ENCODE measurements around the gene TNC.
"Not testable (repeated sequence)": the region's sequence is repeated elsewhere in the genome, so short reads cannot be mapped to it uniquely, and the experiment has no call there.

The TNC gene

GRCh38 chr9:115134941-115135340, 17.0 kb upstream of the TNC start:
- DNase-seq = no peak

GRCh38 chr9:115133649-115134048, 15.7 kb upstream of the TNC start:
- no peak for DNase-seq

GRCh38 chr9:115132648-115133047, 14.7 kb upstream of the TNC start:
- DNase-seq = no peak

- no peak for DNase-seq
Observed at GRCh38 chr9:115130176-115130575, 12.2 kb upstream of the TNC start.

- DNase-seq = not testable (repeated sequence)
Observed at GRCh38 chr9:115128726-115129125, 10.8 kb upstream of the TNC start.

GRCh38 chr9:115127191-115127817, 9.3 kb upstream of the TNC start:
- no peak for DNase-seq

- no peak for DNase-seq
Observed at GRCh38 chr9:115126404-115126803, 8.4 kb upstream of the TNC start.

- no peak for DNase-seq
Observed at GRCh38 chr9:115122937-115123336, 5.0 kb upstream of the TNC start.

GRCh38 chr9:115121181-115121580, 3.2 kb upstream of the TNC start:
- DNase-seq = no peak

DNA sequence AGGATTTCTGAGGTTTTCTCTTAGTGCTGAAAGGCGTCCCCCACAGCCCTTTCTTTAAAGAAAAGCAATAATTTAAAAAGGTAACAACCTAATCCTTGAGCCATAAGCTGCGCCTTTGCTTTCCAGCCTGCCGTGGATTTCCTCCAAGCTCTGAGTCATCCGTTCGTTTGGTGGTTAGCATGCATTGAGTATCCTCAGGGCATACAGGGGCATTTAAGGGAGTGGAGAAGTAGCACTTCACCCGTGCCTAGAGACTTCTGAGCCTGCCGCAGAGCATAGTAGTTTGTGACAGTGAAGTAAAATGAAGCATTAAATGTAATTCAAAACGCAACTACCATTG, 892 bp upstream of the TNC start:
- DNase-seq = no peak

DNA sequence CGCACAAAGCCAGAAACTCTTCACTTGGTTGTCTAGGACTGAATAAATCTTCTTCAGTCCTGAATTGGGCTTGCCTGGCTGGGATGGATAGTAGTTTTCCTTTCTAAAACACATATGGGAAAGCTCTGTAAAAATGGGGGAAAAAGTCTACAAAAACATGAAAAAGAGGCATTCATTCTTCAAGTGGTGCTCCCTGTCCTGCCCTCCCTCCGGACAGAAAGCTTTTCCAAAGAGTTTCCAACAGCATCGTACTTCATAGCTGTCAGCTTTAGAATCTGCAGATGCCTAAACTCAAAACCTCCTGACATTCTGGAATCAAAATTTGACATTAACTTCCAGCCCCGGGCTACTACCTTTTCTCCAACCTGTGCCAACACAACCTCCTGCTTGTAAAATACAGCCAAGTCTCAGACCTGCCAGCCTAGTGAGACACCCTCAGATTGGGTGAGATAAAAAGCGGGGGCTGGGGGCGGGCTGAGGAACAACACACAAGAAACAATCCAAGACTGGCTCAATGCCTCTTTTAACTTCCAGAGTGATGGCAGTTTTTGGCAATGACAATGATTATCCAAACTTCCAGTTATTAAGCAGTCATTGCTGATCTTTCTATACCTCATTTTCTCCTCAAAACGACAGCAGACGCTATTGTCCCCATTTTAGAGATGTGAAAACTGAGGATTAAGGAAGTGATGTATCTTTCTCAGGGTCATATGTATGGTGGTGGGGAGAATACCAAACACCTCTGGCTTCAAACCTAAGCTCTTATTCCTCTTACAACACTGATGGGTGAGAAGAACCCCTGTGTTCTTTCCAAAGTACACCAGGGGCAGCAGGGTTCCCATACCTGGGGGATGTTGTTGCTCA, 1.3 kb downstream of the TNC start:
- DNase-seq = no peak

GRCh38 chr9:115115924-115116323, 2.0 kb downstream of the TNC start:
- no peak for DNase-seq

- DNase-seq = no peak
Observed at GRCh38 chr9:115115117-115115880, 2.7 kb downstream of the TNC start.

DNA sequence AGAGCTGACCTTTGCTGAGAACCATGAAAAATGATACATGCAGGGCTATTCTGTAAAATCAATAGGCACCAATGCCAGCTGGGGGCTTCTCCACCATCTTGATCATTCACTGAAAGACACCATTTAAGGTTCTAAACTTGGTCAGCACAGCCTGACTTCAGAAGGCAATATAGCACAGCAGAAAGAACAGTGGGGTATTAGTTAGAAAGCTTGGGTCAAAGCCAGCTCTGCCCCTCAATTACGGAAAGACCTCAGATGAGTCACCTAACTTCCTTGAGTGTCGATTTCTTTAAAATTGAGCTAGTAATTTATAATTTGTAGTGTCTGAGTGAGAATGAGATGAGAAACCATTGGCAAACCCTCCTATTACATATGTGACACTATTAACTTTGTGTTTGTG, 3.4 kb downstream of the TNC start:
- DNase-seq = no peak

- DNase-seq = no peak
Observed at GRCh38 chr9:115114084-115114483, 3.9 kb downstream of the TNC start.

DNA sequence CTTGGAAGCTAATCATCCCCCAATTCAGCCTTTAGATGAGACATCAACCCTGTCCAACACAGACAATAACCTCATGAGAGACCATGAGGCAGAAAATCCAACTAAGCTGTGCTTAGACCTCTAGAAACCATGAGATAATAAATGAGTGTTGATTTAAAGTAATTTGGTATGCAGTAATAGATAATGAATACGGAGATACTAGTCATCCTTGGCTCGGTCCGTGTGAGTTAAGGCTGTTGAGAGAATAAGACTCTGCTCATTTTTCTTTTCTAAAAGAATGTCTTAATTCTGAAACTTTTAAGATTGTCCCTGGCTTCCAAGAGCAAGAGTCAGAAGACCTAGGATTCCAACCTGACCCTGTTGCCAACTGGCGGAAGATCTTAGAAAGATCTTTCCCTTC, 6.1 kb downstream of the TNC start:
- DNase-seq = no peak

GRCh38 chr9:115109486-115109885, 8.5 kb downstream of the TNC start:
- DNase-seq = no peak

- no peak for DNase-seq
Observed at GRCh38 chr9:115107701-115108100, 10.3 kb downstream of the TNC start.

- no peak for DNase-seq
Observed at GRCh38 chr9:115106642-115107041, 11.3 kb downstream of the TNC start.

DNA sequence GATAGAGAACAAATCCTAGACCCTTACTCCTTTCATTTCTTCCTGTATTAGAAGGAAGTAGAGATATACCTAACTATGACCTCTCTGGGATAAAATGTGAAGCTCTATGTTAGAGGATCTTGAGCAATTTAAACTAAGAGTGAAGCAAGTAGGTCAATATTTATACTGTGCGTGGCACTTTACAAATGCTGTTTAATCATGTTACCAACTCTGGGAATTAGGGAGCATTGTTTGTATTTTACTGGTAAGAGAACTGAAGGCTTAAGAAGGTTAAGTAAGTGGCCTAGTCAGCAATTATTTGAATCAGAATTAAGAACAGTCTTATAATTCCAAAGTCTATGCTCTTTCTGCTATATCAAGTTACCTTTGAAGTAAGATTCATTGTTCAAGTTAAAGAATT, 12.0 kb downstream of the TNC start:
- DNase-seq = no peak

- no peak for DNase-seq
Observed at GRCh38 chr9:115104908-115105307, 13.0 kb downstream of the TNC start.

GRCh38 chr9:115103746-115104477, 14.0 kb downstream of the TNC start:
- DNase-seq = no peak

GRCh38 chr9:115099901-115100300, 18.1 kb downstream of the TNC start:
- no peak for DNase-seq

All from activated gamma-delta T cell (primary cell).